ENCODE data around the gene FAM53C.

FAM53C gene

GRCh38 chr5:138350563-138350890, 12.5 kb downstream of the FAM53C start:
- TF ChIP-seq Cebpa-rat (IDR thresholded peaks at IDR 0.05) = no peak
- no peak overlapping the region for H3K27ac ChIP-seq
- H3K4me1 ChIP-seq = peaks cover 15% of the 10 kb centered on the region
- H3K4me3 ChIP-seq = no peak overlapping the region
- no peak overlapping the region for H3K9ac ChIP-seq
- H3K27me3 ChIP-seq = no peaks in the 10 kb centered on the region
- H3K4me2 ChIP-seq = no peak overlapping the region
- peaks cover 59% of the 10 kb centered on the region for H3K36me3 ChIP-seq
- peaks cover 64% of the 10 kb centered on the region for H4K20me1 ChIP-seq
- H3K9me3 ChIP-seq = peaks cover 13% of the 10 kb centered on the region

- no peak overlapping the region for H3K4me2 ChIP-seq
- H3K9ac ChIP-seq = no peak overlapping the region
- H3K27me3 ChIP-seq = no peaks in the 10 kb centered on the region
- H3K4me3 ChIP-seq = no peak overlapping the region
- peaks cover 54% of the 10 kb centered on the region for H3K36me3 ChIP-seq
- no peak for TF ChIP-seq Cebpa-rat (IDR thresholded peaks at IDR 0.05)
- H4K20me1 ChIP-seq = peaks cover 64% of the 10 kb centered on the region
- H3K9me3 ChIP-seq = peaks cover 13% of the 10 kb centered on the region
- H3K4me1 ChIP-seq = peaks cover 16% of the 10 kb centered on the region
- H3K27ac ChIP-seq = no peak overlapping the region
Measured at GRCh38 chr5:138351056-138351455, 13.0 kb downstream of the FAM53C start.

GRCh38 chr5:138351517-138351916, 13.5 kb downstream of the FAM53C start:
- Histone ChIP-seq H3K9ac (no peak overlapping the region), H3K27ac (no peak overlapping the region), H4K20me1 (peaks cover 65% of the 10 kb centered on the region), H3K4me3 (peak overlapping the region; percentile 87; the same call in 1 of the 2 replicates), H3K4me1 (peaks cover 16% of the 10 kb centered on the region), H3K9me3 (peaks cover 14% of the 10 kb centered on the region), H3K27me3 (no peaks in the 10 kb centered on the region), H3K4me2 (no peak overlapping the region), H3K36me3 (peaks cover 52% of the 10 kb centered on the region)
- no peak for TF ChIP-seq Cebpa-rat (IDR thresholded peaks at IDR 0.05)

GRCh38 chr5:138352071-138352721, 14.1 kb downstream of the FAM53C start, which contains the start of gene KDM3B:
TSS of gene KDM3B (plus strand) at chr5:138352685. CDS start at chr5:138352796, 111 bp downstream.
- peak within 1 kb of the TSS; percentile 93 for H3K4me2 ChIP-seq
- H3K9ac ChIP-seq = peak within 1 kb of the TSS; percentile 94
- TF ChIP-seq Cebpa-rat (IDR thresholded peaks at IDR 0.05) = no peak
- H3K36me3 ChIP-seq = peaks cover 52% of the 10 kb centered on the region
- H3K4me3 ChIP-seq = peak within 1 kb of the TSS; percentile 87
- no peaks in the 10 kb centered on the region for H3K27me3 ChIP-seq
- peaks cover 65% of the 10 kb centered on the region for H4K20me1 ChIP-seq
- H3K9me3 ChIP-seq = peaks cover 20% of the 10 kb centered on the region
- peak within 1 kb of the TSS; percentile 99 for H3K27ac ChIP-seq
- peaks cover 16% of the 10 kb centered on the region for H3K4me1 ChIP-seq

- Histone ChIP-seq H3K27ac (peak overlapping the region; percentile 99), H3K9me3 (peaks cover 28% of the 10 kb centered on the region), H3K36me3 (peaks cover 52% of the 10 kb centered on the region), H3K4me1 (peaks cover 16% of the 10 kb centered on the region), H3K4me3 (peak overlapping the region; percentile 87), H3K4me2 (peak overlapping the region; percentile 93), H3K27me3 (no peaks in the 10 kb centered on the region), H4K20me1 (peaks cover 65% of the 10 kb centered on the region), H3K9ac (peak overlapping the region; percentile 94)
- no peak for TF ChIP-seq Cebpa-rat (IDR thresholded peaks at IDR 0.05)
Measured at GRCh38 chr5:138352722-138353559, 14.9 kb downstream of the FAM53C start.

- TF ChIP-seq Cebpa-rat (IDR thresholded peaks at IDR 0.05) = no peak
- peaks cover 64% of the 10 kb centered on the region for H4K20me1 ChIP-seq
- H3K4me2 ChIP-seq = peak overlapping the region; percentile 93
- H3K9me3 ChIP-seq = peaks cover 34% of the 10 kb centered on the region
- peak overlapping the region; percentile 99 for H3K27ac ChIP-seq
- H3K27me3 ChIP-seq = no peaks in the 10 kb centered on the region
- peak overlapping the region; percentile 87 for H3K4me3 ChIP-seq
- H3K4me1 ChIP-seq = peaks cover 16% of the 10 kb centered on the region
- peak overlapping the region; percentile 94 for H3K9ac ChIP-seq
- H3K36me3 ChIP-seq = peaks cover 52% of the 10 kb centered on the region
Measured at GRCh38 chr5:138353560-138354080, 15.6 kb downstream of the FAM53C start.

GRCh38 chr5:138354387-138354786, 16.3 kb downstream of the FAM53C start:
- Histone ChIP-seq H3K4me2 (peak overlapping the region; percentile 93), H3K36me3 (peaks cover 44% of the 10 kb centered on the region), H3K4me3 (peak overlapping the region; percentile 87), H3K27me3 (no peaks in the 10 kb centered on the region), H3K4me1 (peaks cover 16% of the 10 kb centered on the region), H3K9ac (peak overlapping the region; percentile 94), H3K27ac (peak overlapping the region; percentile 99), H3K9me3 (peaks cover 34% of the 10 kb centered on the region), H4K20me1 (peaks cover 64% of the 10 kb centered on the region)
- no peak for TF ChIP-seq Cebpa-rat (IDR thresholded peaks at IDR 0.05)

GRCh38 chr5:138354926-138355378, 16.9 kb downstream of the FAM53C start:
- Histone ChIP-seq H3K9me3 (peaks cover 34% of the 10 kb centered on the region), H3K4me3 (peak overlapping the region; percentile 87), H3K27ac (no peak overlapping the region), H4K20me1 (peaks cover 65% of the 10 kb centered on the region), H3K4me2 (peak overlapping the region; percentile 93), H3K4me1 (peaks cover 16% of the 10 kb centered on the region), H3K9ac (peak overlapping the region; percentile 94; the same call in 1 of the 2 replicates), H3K36me3 (peaks cover 39% of the 10 kb centered on the region), H3K27me3 (no peaks in the 10 kb centered on the region)
- no peak for TF ChIP-seq Cebpa-rat (IDR thresholded peaks at IDR 0.05)

GRCh38 chr5:138359621-138360020, 21.6 kb downstream of the FAM53C start:
- peaks cover 32% of the 10 kb centered on the region for H3K36me3 ChIP-seq
- peaks cover 18% of the 10 kb centered on the region for H3K4me1 ChIP-seq
- H3K9me3 ChIP-seq = peaks cover 21% of the 10 kb centered on the region
- peaks cover 99% of the 10 kb centered on the region for H4K20me1 ChIP-seq
- H3K4me3 ChIP-seq = no peak overlapping the region
- no peak for TF ChIP-seq Cebpa-rat (IDR thresholded peaks at IDR 0.05)
- H3K27ac ChIP-seq = no peak overlapping the region
- no peak overlapping the region for H3K4me2 ChIP-seq
- no peak overlapping the region for H3K9ac ChIP-seq
- H3K27me3 ChIP-seq = no peaks in the 10 kb centered on the region
